BLaER1 treated with 17β-estradiol and CSF1 and Interleukin-3, amounts not matched to agents 10 nM and 100 nM (cell line): ENCODE measurements around the gene SMIM36.
A peak's percentile ranks its signal among the peaks of the same experiment; 100 is the strongest.
"Not testable (repeated sequence)": the region's sequence is repeated elsewhere in the genome, so short reads cannot be mapped to it uniquely, and the experiment has no call there.

Source experiments
- H3K27ac ChIP-seq, 11 experiments: shearing (Covaris generic); formaldehyde crosslinking; 2 replicates each; pipeline ENCODE4 v1.8.1; 2022
- H3K27me3 ChIP-seq, 11 experiments: shearing (Covaris generic); formaldehyde crosslinking; 2 replicates each; pipeline ENCODE4 v1.8.1; 2022
- H3K36me3 ChIP-seq, 11 experiments: shearing (Covaris generic); formaldehyde crosslinking; 2 replicates each; pipeline ENCODE4 v1.8.1; 2022
- H3K4me1 ChIP-seq, 10 experiments: shearing (Covaris generic); formaldehyde crosslinking; 2 replicates each; pipeline ENCODE4 v1.8.1; 2022
- H3K4me2 ChIP-seq, 11 experiments: shearing (Covaris generic); formaldehyde crosslinking; 2 replicates each; pipeline ENCODE4 v1.8.1; 2022
- H3K4me3 ChIP-seq, 10 experiments: shearing (Covaris generic); formaldehyde crosslinking; 2 replicates each; pipeline ENCODE4 v1.8.1; 2022
- H3K9ac ChIP-seq, 11 experiments: shearing (Covaris generic); formaldehyde crosslinking; 2 replicates each; pipeline ENCODE4 v1.8.1; 2022
- H3K9me3 ChIP-seq, 11 experiments: shearing (Covaris generic); formaldehyde crosslinking; replicated peaks in 1 of 11; 2 replicates each; pipeline ENCODE4 v1.8.1; 2022
- H4K20me1 ChIP-seq, 11 experiments: shearing (Covaris generic); formaldehyde crosslinking; 2 replicates each; pipeline ENCODE4 v1.8.1; 2022
- Cebpa-rat ChIP-seq, 11 experiments: shearing (Covaris generic); IDR thresholded peaks; 2 replicates each; pipeline ENCODE4 v1.8.1; 2022

The SMIM36 gene

DNA sequence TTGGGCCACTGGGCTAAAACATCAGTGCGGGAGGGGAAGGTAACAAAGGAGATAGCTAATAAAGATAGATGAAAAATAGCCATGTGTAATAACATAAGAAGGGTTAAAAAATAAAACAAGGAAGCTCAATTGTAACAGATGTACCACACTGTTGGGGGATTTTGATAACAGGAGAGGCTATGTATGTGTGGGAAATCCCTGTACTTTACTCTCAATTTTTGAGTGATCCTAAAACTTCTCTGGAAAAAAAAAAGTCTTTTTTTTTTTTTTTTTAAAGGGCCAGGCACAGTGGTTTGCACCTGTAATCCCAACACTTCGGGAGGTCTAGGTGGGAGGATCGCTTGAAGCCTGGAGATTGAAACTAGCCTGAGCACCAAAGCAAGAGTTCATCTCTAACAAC, 87.7 kb downstream of the SMIM36 start:
- Histone ChIP-seq H3K27me3 (no peaks in the 10 kb centered on the region), H3K27ac (no peak overlapping the region), H3K36me3 (peaks cover 0 to 10% (median 6%) of the 10 kb centered on the region in 11 experiments; a peak in 9 of 22 replicates), H3K4me2 (no peak overlapping the region), H3K4me1 (peaks cover 19 to 39% (median 23%) of the 10 kb centered on the region in 10 experiments), H4K20me1 (no peaks in the 10 kb centered on the region), H3K9ac (no peak overlapping the region), H3K4me3 (no peak overlapping the region), H3K9me3 (peaks cover 0 to 6% (median 4%) of the 10 kb centered on the region in 11 experiments; a peak in 8 of 22 replicates)
- TF ChIP-seq Cebpa-rat (IDR thresholded peaks at IDR 0.05) = no peak

GRCh38 chr17:55422828-55423164, 88.5 kb downstream of the SMIM36 start:
- peak overlapping the region in 1 of 11 experiments; percentile 65; a peak in 3 of 22 replicates for H3K4me2 ChIP-seq
- peaks cover 19 to 39% (median 26%) of the 10 kb centered on the region in 10 experiments for H3K4me1 ChIP-seq
- not testable (repeated sequence) for H3K9ac ChIP-seq, H4K20me1 ChIP-seq, H3K27ac ChIP-seq, H3K4me3 ChIP-seq, H3K27me3 ChIP-seq
- peaks cover 0 to 12% (median 8%) of the 10 kb centered on the region in 11 experiments; a peak in 9 of 22 replicates for H3K9me3 ChIP-seq
- H3K36me3 ChIP-seq = peaks cover 0 to 17% (median 9%) of the 10 kb centered on the region in 11 experiments; a peak in 9 of 22 replicates

GRCh38 chr17:55421179-55421934, 89.9 kb downstream of the SMIM36 start, which contains the start of gene MMD:
Gene MMD (minus strand): TSS chr17:55421835. CDS start chr17:55421695, 140 bp downstream.
- H3K27me3 ChIP-seq = no peaks in the 10 kb centered on the region
- peaks cover 0 to 31% (median 16%) of the 10 kb centered on the region in 11 experiments; a peak in 9 of 22 replicates for H3K36me3 ChIP-seq
- peak within 1 kb of the TSS; percentile 85 to 96 (median 94) for H3K9ac ChIP-seq
- peak within 1 kb of the TSS; percentile 86 to 99 (median 98) for H3K4me3 ChIP-seq
- H3K27ac ChIP-seq = peak within 1 kb of the TSS; percentile 77 to 93 (median 91)
- peaks cover 0 to 16% (median 8%) of the 10 kb centered on the region in 11 experiments; a peak in 9 of 22 replicates for H3K9me3 ChIP-seq
- 0 out of 22 replicates have a peak, but pooled peaks cover 0 to 7% (median 0%) of the 10 kb centered on the region in 11 experiments for H4K20me1 ChIP-seq
- H3K4me2 ChIP-seq = peak within 1 kb of the TSS; percentile 77 to 97 (median 89)
- TF ChIP-seq Cebpa-rat (IDR thresholded peaks at IDR 0.05) = no peak
- H3K4me1 ChIP-seq = peaks cover 31 to 52% (median 40%) of the 10 kb centered on the region in 10 experiments

GRCh38 chr17:55420776-55421178, 90.5 kb downstream of the SMIM36 start:
- peak overlapping the region; percentile 85 to 96 (median 94) for H3K9ac ChIP-seq
- peak overlapping the region; percentile 77 to 93 (median 91) for H3K27ac ChIP-seq
- TF ChIP-seq Cebpa-rat (IDR thresholded peaks at IDR 0.05) = no peak
- H3K9me3 ChIP-seq = peaks cover 0 to 16% (median 8%) of the 10 kb centered on the region in 11 experiments; a peak in 9 of 22 replicates
- H3K27me3 ChIP-seq = no peaks in the 10 kb centered on the region
- H3K4me2 ChIP-seq = peak overlapping the region; percentile 77 to 97 (median 89)
- 0 out of 22 replicates have a peak, but pooled peaks cover 0 to 7% (median 0%) of the 10 kb centered on the region in 11 experiments for H4K20me1 ChIP-seq
- H3K4me1 ChIP-seq = peaks cover 36 to 57% (median 45%) of the 10 kb centered on the region in 10 experiments
- H3K4me3 ChIP-seq = peak overlapping the region; percentile 86 to 99 (median 98)
- peaks cover 0 to 36% (median 21%) of the 10 kb centered on the region in 11 experiments; a peak in 10 of 22 replicates for H3K36me3 ChIP-seq

DNA sequence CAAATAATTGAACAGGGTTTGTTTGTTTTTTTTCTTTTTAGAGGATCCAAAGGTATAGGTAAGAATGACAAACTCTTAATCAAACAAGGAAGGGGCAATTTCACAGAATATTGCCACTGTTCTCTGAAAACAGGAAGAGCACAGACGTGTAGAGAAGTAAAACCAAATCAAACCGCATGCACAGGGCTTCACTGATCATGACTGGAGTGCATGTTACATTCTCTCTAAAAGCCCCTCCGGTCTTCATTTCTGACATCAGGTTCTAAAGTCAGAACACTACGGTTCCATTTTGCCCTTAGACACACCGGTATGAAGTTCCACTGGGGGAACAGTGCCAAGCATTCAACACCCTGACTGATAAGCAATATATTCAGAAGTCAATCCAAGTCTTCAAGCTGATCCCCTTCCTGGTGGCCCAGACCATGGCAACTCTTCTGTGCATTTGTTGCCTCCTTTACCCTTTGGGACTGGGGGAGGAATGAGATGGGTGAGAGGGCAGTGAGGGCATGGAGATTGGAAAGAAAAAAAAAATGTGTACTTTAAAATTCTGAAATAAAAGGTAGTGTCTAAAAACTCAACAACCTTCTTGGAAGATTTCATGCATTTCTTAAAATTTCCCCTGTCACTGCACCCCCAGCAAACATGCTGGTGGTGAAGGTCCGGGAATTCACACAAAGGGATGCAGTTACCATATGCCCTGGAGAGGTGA, 91.0 kb downstream of the SMIM36 start:
- peak overlapping the region; percentile 85 to 96 (median 94) for H3K9ac ChIP-seq
- H3K27ac ChIP-seq = peak overlapping the region; percentile 77 to 93 (median 91); a peak in 21 of 22 replicates
- peak overlapping the region; percentile 77 to 97 (median 89) for H3K4me2 ChIP-seq
- H3K36me3 ChIP-seq = peaks cover 0 to 42% (median 21%) of the 10 kb centered on the region in 11 experiments; a peak in 11 of 22 replicates
- TF ChIP-seq Cebpa-rat (IDR thresholded peaks at IDR 0.05) = no peak
- peak overlapping the region; percentile 86 to 99 (median 98) for H3K4me3 ChIP-seq
- H4K20me1 ChIP-seq = peaks cover 0 to 7% (median 0%) of the 10 kb centered on the region in 11 experiments; a peak in 1 of 22 replicates
- no peaks in the 10 kb centered on the region for H3K27me3 ChIP-seq
- H3K4me1 ChIP-seq = peaks cover 36 to 53% (median 45%) of the 10 kb centered on the region in 10 experiments
- peaks cover 0 to 16% (median 8%) of the 10 kb centered on the region in 11 experiments; a peak in 9 of 22 replicates for H3K9me3 ChIP-seq

GRCh38 chr17:55418369-55419268, 92.6 kb downstream of the SMIM36 start:
- Histone ChIP-seq H3K9ac (no peak overlapping the region), H3K4me3 (no peak overlapping the region), H4K20me1 (peaks cover 0 to 7% (median 0%) of the 10 kb centered on the region in 11 experiments; a peak in 1 of 22 replicates), H3K36me3 (peaks cover 7 to 58% (median 30%) of the 10 kb centered on the region in 11 experiments; a peak in 21 of 22 replicates), H3K4me2 (peak overlapping the region; percentile 77 to 97 (median 89); a peak in 20 of 22 replicates), H3K27me3 (no peaks in the 10 kb centered on the region), H3K27ac (peak overlapping the region in 1 of 11 experiments; percentile 89; a peak in 1 of 22 replicates), H3K4me1 (peaks cover 36 to 47% (median 43%) of the 10 kb centered on the region in 10 experiments), H3K9me3 (peaks cover 0 to 16% (median 8%) of the 10 kb centered on the region in 11 experiments; a peak in 9 of 22 replicates)
- no peak for TF ChIP-seq Cebpa-rat (IDR thresholded peaks at IDR 0.05)

DNA sequence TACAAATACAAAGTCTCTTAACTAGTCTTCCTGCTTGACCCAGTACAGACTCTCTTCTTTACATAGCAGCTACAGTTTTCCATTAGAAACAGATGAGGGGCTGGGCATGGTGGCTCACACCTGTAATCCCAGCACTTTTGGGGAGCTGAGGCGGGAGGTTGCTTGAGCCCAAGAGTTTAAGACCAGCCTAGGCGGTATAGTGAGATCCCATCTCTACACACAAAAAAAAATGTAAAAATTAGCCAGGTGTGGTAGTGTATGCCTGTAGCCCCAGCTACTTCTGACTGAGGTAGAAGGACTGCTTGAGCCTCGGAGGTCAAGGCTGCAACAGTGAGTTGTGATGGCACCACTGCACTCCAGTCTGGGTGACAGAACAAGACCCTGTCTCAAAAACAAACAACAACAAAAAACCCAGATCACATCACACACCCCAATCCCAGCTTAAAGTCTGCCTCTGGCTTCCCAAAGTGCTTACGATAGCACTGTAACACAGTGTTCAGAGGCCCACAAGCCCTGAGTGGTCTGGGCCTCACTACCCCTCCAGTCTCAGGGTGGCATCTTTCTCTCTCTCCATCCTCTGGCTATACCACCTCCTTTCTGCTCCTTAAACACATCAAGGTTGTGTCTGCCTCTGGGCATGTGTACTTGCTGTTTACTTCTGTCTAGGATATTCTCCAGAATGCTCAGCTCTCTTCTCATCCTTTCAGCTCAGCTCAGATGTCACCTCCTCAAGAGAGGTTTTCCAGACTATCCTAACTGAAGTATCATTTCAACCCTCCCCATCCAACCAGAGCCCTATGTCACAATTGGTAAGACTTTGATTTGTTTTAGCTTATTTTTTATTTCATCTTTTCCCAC, 93.6 kb downstream of the SMIM36 start:
- Histone ChIP-seq H3K9me3 (peaks cover 0 to 16% (median 8%) of the 10 kb centered on the region in 11 experiments; a peak in 9 of 22 replicates), H3K27me3 (no peaks in the 10 kb centered on the region), H3K4me2 (peak overlapping the region in 9 of 11 experiments; percentile 1 to 59 (median 36); a peak in 11 of 22 replicates), H3K4me3 (no peak overlapping the region), H3K27ac (peak overlapping the region in 1 of 11 experiments; percentile 6; a peak in 1 of 22 replicates), H3K36me3 (peaks cover 16 to 67% (median 40%) of the 10 kb centered on the region in 11 experiments), H3K9ac (no peak overlapping the region), H4K20me1 (peaks cover 0 to 7% (median 0%) of the 10 kb centered on the region in 11 experiments; a peak in 1 of 22 replicates), H3K4me1 (peaks cover 36 to 47% (median 43%) of the 10 kb centered on the region in 10 experiments)
- no peak for TF ChIP-seq Cebpa-rat (IDR thresholded peaks at IDR 0.05)
